Mucosa of stomach (tissue), 1 donor: Measurements from ENCODE around the gene GNA12.

Experiments
- H3K27me3 ChIP-seq: one replicate; pipeline ENCODE4 v1.7.0; 2013; ENCODE audit warnings: mild to moderate bottlenecking, low read length; ENCODE audit not compliant: control insufficient read depth, insufficient read depth
- H3K36me3 ChIP-seq: one replicate; pipeline ENCODE4 v1.7.0; 2013; ENCODE audit warnings: low read length; ENCODE audit not compliant: control insufficient read depth, insufficient read depth
- H3K4me1 ChIP-seq: one replicate; pipeline ENCODE4 v1.7.0; 2013; ENCODE audit warnings: mild to moderate bottlenecking, low read length; ENCODE audit not compliant: control insufficient read depth, insufficient read depth
- H3K4me3 ChIP-seq: one replicate; pipeline ENCODE4 v1.7.0; 2013; ENCODE audit warnings: low read length
- H3K9ac ChIP-seq: one replicate; pipeline ENCODE4 v1.7.0; 2013; ENCODE audit warnings: mild to moderate bottlenecking, low read length, moderate library complexity
- H3K9me3 ChIP-seq: one replicate; pipeline ENCODE4 v1.7.0; 2013; ENCODE audit warnings: mild to moderate bottlenecking, low read length, moderate library complexity; ENCODE audit not compliant: control insufficient read depth
- donor health status: Pancreatic carcinoma.

Gene GNA12

GRCh38 chr7:2809903-2810625, 34.0 kb downstream of the GNA12 start:
- Histone ChIP-seq H3K27me3 (no peaks in the 10 kb centered on the region), H3K4me1 (no peaks in the 10 kb centered on the region)

DNA sequence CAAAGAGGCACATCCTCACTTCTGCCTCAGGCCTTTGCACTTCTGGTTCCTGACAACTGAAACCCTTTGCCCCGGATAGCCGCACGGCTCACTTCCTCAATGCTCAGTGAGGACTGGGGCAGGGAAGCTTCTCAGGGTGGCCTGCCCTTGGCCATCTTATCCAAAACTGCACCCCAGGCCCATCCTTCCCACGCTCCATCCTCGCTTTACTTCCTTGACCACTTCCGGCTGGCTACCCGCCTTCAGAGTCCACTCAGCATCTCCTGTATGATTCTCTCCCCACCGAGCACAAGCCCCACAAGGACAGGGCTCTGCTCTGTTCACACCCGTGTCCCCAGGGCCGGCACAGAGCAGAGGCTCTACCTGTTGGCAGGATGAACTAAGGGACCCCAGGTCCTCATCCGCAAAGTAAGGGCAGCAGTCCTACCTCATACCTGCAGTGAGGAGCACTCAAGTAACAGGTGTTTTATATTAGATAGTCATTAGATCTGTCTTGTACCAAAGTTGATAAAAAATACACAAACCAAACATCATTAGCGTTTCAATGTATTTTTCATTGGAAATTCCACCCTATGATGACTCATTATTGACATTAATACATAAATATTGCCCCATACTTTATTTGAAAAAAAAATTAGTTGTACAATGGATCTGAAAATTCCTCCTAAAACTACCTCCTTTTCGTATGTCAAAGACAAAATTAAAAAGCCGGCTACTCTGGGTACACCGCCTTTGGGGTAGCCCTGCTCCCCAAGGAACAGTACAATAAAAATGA, 35.0 kb downstream of the GNA12 start:
- Histone ChIP-seq H3K9me3 (no peaks in the 10 kb centered on the region), H3K9ac (no peak overlapping the region), H3K4me1 (no peaks in the 10 kb centered on the region), H3K4me3 (no peak overlapping the region), H3K27me3 (no peaks in the 10 kb centered on the region), H3K36me3 (no peaks in the 10 kb centered on the region)

More at GRCh38 chr7:2809903-2810625, 34.0 kb downstream of the GNA12 start:
- no peaks in the 10 kb centered on the region for H3K9me3 ChIP-seq
- H3K4me3 ChIP-seq: no peak overlapping the region
- H3K36me3 ChIP-seq: no peaks in the 10 kb centered on the region
- no peak overlapping the region for H3K9ac ChIP-seq

- Histone ChIP-seq H3K4me3 (no peak overlapping the region), H3K4me1 (peaks cover 2% of the 10 kb centered on the region), H3K9ac (no peak overlapping the region), H3K27me3 (no peaks in the 10 kb centered on the region), H3K9me3 (no peaks in the 10 kb centered on the region), H3K36me3 (no peaks in the 10 kb centered on the region)
These were observed 36.0 kb downstream of the GNA12 start for GRCh38 chr7:2807845-2808772.

DNA sequence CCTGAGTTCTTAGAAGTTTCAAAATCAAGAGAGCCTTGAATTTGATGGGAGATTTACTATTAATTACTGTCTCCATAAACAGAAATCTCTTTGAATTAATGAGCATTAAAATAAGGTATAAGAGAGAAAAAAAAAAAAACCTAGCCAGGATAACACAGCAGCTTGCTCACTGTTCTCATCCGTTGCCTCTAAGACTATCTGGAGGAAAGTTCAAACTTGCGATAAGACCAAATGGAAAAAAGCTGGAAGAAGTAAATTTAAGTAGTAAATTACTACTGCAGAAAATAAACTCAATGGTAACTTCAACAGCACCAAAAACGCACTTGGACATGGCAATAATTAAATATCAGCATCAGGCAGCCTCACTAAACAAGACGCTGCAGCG, 36.7 kb downstream of the GNA12 start:
- Histone ChIP-seq H3K36me3 (no peaks in the 10 kb centered on the region), H3K9me3 (no peaks in the 10 kb centered on the region), H3K27me3 (no peaks in the 10 kb centered on the region), H3K4me3 (no peak overlapping the region), H3K9ac (no peak overlapping the region), H3K4me1 (peaks cover 8% of the 10 kb centered on the region)

- H3K4me1 ChIP-seq: peaks cover 17% of the 10 kb centered on the region
- no peak overlapping the region for H3K4me3 ChIP-seq
- no peak overlapping the region for H3K9ac ChIP-seq
- no peaks in the 10 kb centered on the region for H3K36me3 ChIP-seq
- H3K9me3 ChIP-seq: no peaks in the 10 kb centered on the region
- H3K27me3 ChIP-seq: no peaks in the 10 kb centered on the region
These were observed 37.5 kb downstream of the GNA12 start for GRCh38 chr7:2806571-2806970.

DNA sequence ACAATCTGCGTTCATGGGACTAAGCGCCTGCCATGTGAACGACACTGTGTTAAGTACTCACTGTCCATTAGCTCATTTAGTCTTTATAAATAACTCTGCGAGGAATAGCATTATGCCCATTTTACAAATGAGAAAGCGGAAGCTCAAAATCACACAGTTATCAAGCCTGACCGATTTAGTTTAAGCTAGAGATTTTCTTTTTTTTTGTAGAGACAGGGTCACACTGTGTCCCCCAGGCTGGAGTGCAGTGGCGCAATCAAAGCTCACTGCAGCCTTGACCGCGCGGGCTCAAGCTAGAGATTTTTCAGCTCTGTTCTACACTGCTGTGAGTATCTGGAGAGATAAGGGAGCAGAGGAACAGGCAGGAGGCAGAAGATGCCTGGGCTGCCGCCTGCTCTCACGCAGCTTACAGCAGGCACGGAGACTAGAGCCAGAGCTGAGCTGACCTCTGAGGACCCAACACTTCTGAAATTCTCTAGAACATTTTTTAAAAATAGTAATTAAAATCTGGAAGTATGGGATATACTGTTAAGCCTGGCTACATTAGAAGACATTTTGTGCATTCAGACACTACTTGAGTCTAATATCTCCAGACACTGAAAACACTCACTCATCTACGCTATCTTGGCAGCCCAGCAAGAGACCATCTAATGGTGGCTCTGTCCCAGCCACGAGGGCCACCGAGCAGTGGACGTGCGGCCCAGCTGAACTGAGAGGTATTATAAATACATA, 38.7 kb downstream of the GNA12 start:
- H3K9ac ChIP-seq: no peak overlapping the region
- H3K36me3 ChIP-seq: no peaks in the 10 kb centered on the region
- H3K9me3 ChIP-seq: no peaks in the 10 kb centered on the region
- H3K4me3 ChIP-seq: no peak overlapping the region
- H3K27me3 ChIP-seq: no peaks in the 10 kb centered on the region
- peaks cover 23% of the 10 kb centered on the region for H3K4me1 ChIP-seq

- no peak overlapping the region for H3K9ac ChIP-seq
- H3K9me3 ChIP-seq: no peaks in the 10 kb centered on the region
- peaks cover 23% of the 10 kb centered on the region for H3K4me1 ChIP-seq
- H3K36me3 ChIP-seq: no peaks in the 10 kb centered on the region
- no peak overlapping the region for H3K4me3 ChIP-seq
- H3K27me3 ChIP-seq: no peaks in the 10 kb centered on the region
These were observed 39.8 kb downstream of the GNA12 start for GRCh38 chr7:2804227-2804763.

DNA sequence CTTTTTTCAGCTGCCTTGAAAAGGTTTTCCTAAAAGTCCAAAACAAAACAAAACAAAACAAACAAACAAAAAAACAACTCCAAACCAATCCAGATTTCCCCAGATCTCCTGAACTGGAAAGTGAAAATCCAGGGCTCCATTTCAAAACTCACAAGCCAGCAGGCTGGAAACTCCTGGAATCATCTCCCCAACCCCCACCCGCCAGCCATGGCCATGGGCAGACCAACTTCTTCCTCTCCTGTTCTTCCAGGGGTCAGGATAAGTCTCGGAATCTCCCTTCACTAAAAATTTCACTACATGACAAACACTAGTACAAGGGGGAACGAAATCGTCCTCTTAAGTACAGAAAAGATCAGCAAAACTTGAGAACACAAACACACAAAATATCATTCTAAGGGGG, 40.4 kb downstream of the GNA12 start:
- Histone ChIP-seq H3K36me3 (no peaks in the 10 kb centered on the region), H3K9ac (no peak overlapping the region), H3K4me3 (no peak overlapping the region), H3K9me3 (no peaks in the 10 kb centered on the region), H3K4me1 (peaks cover 23% of the 10 kb centered on the region), H3K27me3 (no peaks in the 10 kb centered on the region)

DNA sequence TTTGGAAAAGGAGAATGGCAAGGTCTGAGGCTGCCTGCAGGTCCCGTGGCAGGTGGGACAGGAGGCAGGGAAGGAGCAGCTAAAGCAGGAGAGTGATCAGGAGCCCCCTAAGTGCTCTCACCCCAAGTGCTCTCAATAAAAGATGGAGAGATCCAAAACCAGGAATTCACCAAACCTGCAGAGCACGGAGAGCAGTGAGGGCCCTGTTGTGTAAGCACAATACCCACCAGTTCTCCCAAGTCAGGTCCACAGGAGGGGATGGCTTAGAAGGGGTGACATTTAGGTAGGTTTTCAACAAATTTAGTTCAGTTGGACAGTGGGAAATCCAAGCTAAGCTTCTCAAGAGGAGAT, 40.8 kb downstream of the GNA12 start:
- Histone ChIP-seq H3K9ac (no peak overlapping the region), H3K4me3 (no peak overlapping the region), H3K9me3 (no peaks in the 10 kb centered on the region), H3K4me1 (peaks cover 23% of the 10 kb centered on the region), H3K27me3 (no peaks in the 10 kb centered on the region), H3K36me3 (no peaks in the 10 kb centered on the region)

- H3K36me3 ChIP-seq: no peaks in the 10 kb centered on the region
- H3K9me3 ChIP-seq: no peaks in the 10 kb centered on the region
- H3K27me3 ChIP-seq: no peaks in the 10 kb centered on the region
- H3K9ac ChIP-seq: peak overlapping the region; percentile 24
- H3K4me1 ChIP-seq: peaks cover 23% of the 10 kb centered on the region
- H3K4me3 ChIP-seq: no peak overlapping the region
These were observed 41.4 kb downstream of the GNA12 start for GRCh38 chr7:2802504-2803341.

DNA sequence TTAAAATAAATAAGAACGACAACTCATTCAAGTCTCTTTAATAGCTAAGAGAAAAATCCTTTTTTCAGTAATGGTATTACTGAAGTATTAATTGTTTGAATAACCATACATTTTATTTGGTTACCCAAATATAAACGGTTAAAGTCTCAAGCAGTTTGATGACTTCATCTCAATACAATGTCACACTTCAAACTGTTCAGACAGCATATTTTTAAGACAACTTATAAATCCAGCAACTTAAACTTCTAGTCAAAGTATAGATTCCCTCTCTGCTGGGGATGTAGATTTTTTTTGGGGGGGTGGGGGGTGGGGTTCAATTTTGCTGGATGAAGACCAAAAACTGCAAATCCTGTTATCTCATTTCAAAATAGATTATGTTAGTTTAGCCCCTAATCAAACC, 42.0 kb downstream of the GNA12 start:
- Histone ChIP-seq H3K9me3 (no peaks in the 10 kb centered on the region), H3K27me3 (no peaks in the 10 kb centered on the region), H3K4me3 (no peak overlapping the region), H3K4me1 (peaks cover 23% of the 10 kb centered on the region), H3K36me3 (no peaks in the 10 kb centered on the region), H3K9ac (no peak overlapping the region)
